ENCODE measurements around the gene TAGLN2.
"Not testable (repeated sequence)": the region's sequence is repeated elsewhere in the genome, so short reads cannot be mapped to it uniquely, and the experiment has no call there.

TAGLN2 gene

DNA sequence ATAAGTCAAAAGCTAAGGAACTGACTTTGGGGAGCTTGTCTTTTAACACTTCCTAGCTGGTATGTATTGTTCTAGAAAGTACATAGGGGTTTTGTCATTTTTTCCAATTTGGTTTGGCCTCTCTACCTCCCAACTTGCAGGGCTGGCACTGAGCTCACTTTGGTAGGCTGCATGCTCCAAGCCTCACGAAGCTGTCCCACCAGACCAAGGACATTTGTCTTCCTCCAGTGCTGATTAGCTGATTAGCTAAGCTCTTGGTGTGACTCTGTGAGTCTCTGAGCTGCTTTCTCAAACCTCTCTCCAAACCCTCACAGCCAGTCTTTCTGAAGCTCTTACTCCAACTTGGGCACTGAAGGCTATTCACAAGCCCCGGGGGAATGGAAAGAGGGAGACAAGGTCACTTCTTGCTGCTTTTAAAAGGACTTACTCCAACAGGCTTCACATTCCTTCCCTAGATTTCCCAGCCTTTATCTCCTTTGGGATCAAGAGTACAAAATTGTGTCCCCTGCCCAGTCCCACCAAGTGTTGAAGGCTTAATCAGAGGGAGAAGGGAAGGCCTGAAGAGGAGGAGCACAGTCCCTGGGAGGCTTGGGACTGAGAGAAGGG, 24.4 kb downstream of the TAGLN2 start:
- no peak for DNase-seq (ENCODE audit: low read depth, low spot score)

DNA sequence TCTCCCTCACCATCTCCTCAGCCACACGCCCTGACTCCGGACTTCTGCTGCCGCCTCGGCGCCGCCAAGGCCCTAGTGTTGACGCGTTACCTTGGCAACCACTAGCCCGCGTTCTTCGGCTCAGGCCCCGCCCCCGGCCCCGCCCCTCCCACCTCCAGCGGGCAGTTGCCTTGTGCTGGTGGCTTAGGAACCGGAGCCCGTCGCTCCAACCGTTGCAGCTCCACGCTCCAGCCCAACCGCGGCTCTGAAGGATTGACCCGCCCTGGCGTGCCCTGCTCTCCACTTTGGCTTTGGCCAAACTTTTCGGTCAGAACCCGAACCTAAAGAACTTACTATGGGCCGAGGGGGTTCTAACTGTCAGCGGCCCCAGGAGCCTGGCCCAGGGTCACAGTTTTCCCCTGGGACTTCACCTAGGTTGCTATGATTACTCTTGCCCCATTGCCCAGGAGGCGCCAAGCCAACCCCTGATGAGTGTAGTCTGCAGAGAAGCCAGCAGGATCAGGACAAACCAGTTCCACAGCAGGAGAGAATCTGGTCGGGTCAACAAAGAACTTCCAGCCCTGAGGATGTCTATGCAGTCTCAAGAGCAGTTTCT, 25.1 kb downstream of the TAGLN2 start, which contains the start of gene CFAP45:
TSS of gene CFAP45 (minus strand) at position 80 of the 595 bp plus-strand sequence. CDS start at position 13, 67 bp downstream.
- DNase-seq (ENCODE audit: low read depth, low spot score), result no peak

DNA sequence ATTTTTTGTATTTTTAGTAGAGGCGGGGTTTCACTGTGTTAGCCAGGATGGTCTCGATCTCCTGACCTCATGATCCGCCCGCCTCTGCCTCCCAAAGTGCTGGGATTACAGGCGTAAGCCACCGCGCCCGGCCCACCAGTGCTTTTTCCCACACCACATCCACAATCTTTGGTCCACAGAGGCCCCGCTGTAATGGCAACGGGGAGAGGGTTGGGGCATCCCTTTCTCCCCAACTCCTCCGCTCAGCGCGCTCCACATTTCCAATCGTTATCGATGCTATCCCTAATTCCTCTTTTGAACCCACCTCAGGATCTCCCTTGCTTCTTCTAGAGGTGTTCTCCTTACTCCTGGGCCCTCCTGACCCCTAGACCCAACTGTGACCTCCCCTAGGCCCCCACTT, 25.7 kb downstream of the TAGLN2 start:
- DNase-seq (ENCODE audit: low read depth, low spot score), result not testable (repeated sequence)

DNA sequence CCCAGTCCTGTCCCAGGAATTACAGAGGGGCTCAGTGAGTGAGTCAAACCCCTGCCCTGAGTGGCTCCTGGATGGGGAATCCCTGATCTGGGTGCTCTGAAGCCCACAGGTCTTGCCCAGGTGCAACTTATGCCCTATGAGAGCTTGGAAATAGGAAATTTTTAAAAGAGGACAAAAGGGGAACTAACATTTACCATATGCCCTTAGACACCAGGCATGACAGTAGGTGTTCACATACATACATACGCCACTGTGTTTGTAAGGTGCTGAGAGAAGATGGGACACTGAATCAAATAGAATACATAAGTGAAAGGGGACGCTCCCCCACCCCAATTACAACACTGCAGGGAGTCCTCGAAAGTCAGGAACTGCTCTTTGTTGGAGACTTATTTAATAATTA, 26.8 kb downstream of the TAGLN2 start:
- DNase-seq (ENCODE audit: low read depth, low spot score), result no peak

DNA sequence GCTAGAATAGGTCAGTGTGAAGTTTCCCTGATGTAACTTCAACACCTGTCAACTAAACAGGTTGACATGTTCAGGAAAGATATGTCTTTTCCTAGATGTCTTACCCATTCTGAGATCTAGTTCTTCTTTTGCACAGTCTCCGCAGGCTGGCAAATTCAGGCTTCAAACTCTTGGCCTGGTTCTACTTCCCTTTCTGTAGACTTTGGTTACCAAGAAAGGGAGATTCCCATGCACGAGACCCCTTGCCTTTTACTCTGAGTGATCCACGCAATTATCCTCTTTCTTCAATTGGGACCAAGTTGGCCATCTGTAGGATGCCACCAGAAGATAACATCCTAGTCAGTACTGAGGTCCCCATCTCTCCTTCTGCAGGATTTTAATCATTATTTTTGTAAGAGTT, 27.3 kb downstream of the TAGLN2 start:
- DNase-seq (ENCODE audit: low read depth, low spot score), result no peak

DNA sequence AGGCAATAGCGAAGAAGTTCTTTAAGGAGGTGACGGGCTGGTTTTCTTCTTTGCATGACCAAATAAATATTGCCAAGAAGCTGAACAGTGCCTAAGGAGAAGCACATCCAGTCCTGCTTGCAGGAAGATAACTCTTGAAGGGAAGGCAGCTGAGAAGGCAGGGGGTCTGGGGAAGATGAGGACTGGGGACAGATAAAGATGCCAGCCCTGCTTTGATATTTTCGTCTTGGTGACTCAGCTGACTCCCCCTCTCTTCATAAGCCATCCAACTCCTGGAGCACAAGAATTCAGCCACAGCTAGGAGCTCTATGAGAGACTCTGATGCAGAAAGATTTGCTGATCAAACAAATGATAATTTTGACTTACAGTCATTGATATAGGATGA, 28.8 kb downstream of the TAGLN2 start:
- DNase-seq (ENCODE audit: low read depth, low spot score), result no peak

DNA sequence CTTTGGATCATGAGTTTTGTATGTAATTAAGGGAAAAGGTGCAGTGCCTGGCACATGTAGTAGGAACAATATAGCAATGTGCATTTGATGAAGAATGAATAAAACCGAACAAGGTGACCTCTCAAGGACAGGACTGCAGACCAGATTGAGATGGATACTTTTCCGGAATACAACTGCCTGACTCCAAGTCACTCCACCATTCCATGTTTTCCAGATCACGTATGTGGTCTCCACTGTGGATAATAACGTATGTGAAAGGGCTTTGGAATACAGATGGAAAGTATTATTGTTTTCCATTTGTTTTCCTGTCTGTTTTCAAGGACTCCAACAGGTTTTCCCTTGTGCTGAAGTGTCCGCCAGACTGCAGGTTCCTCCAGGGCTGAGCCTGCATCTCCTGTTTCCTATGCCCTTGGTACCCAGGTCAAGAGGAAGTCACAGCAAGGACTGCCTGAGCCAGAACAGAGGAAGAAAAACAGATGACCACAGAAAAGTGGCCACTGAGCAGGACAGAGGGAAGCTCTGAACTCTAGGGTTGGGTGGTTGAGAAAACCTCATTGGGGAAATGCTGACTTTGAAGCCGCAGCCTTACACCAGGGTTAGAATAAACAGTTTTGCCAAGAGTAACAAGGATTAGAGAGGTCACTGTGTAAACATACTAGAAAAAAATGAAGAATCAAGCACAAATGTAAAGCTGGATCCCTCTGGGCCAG, 29.3 kb downstream of the TAGLN2 start:
- no peak for DNase-seq (ENCODE audit: low read depth, low spot score)

DNA sequence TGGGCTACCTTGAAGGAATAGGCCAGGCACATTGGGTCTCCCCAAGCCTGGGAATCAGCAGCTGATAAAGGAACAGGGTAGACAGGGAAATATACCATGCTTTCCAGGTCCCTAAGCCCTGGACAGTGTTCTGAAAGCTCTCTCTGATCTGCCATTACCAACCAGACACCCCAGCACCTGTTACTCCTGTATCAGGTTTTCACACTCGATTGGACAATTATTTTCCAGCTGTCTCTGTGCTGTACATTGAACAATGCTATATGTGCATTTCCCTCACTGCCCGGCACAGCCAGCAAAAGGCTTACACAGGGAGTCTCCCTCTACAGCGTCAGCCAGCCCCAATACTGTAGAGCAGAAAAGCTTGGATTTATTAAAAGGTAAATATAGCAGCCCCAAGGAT, 30.0 kb downstream of the TAGLN2 start:
- DNase-seq (ENCODE audit: low read depth, low spot score), result no peak

DNA sequence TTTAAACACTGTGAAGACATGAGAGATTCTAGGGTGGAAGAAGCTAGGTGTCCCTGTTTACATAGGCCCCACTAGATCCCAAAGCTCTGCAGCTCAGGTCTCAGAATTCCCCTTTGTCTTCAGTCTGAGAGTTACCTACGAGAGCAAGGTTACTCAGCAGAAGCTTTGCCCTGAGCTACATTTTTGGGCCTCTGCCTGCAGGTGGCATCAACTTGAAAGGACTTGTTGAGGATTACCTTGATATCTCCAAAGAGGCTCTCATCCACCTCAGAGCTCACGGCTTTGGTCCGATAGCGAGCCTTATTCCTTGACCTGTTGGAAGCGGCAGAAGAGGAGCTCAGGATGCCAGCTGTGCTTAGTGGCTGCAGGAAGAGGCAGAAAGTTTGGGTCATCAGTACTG, 32.4 kb downstream of the TAGLN2 start:
- no peak for DNase-seq (ENCODE audit: low read depth, low spot score)

DNA sequence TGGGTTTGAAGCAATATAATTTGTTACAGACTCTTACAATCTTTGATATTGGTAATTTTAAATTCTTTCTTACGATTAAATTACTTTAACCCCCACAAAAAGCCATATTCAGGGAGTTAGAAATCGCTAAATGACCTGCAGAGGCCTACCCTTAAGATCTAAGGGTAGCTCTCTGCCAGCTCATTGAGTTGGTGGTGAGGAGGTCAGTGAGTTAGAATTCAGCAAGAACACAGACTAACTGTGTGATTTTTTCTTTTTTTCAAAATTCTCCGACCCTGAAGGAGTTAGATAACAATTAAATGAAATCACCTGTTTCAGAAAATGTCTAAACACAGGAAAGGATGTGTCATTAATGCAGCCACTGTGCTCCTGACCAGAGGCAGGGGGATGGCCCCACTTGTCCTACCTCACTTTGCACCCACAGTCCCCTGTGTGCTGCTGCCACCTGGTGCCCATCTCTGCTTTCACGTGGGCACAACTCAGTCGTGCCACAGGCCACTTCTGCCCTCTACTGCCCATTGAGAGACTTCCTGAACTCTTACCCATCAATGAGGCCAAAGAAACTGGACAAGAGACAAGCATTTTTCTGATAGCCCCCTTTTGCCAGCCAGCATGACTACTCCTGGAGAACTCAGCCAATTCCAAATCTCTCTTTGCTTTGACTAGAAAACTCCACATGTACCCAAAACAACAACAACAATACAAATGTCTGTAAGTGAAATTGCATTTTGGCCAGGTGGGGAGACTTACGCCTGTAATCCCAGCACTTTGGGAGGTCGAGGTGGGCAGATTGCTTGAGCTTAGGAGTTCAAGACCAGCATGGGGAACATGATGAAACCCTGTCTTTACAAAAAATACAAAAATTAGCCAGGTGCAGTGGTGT, 33.8 kb downstream of the TAGLN2 start:
- DNase-seq (ENCODE audit: low read depth, low spot score), result no peak

DNA sequence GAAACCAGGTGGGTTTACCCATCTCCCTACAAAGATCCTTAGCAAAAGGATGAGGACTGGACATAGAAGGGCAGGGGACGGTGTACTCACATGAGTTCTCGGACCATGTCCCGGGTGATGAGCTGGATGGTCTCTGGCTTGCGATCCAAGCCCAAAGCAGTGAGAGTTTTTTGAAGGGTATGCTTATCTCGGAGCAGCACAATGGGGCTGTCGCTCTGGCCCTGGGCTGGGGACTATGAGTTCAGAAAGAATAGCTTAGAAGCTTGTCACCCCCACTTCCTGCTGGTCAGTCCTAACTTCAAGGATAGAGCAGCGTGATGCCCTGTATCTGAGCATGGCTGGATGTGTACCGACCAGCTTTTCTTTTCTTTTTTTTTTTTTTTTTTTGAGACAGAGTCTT, 34.9 kb downstream of the TAGLN2 start:
- no peak for DNase-seq (ENCODE audit: low read depth, low spot score)

DNA sequence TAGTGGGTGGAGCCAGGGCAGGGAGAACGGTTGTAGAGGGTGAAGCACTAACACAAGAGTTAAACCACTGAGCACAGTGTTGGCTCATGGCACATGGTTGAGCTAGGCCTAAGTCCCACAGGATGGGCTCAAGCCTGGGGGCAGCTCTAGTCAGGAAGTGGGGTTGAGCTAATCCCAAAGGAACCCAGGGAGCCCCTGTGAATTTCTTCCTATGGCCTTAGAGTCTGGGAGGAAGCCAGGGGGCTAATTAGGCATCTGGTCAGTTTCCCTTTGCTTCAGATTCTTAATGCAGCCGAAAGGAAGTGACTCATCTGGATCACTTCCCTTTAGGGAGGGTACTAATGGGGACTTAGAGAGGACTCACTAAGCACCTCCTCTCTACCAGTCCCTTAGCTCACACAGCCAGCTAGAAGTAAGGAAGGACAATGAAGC, 35.5 kb downstream of the TAGLN2 start:
- no peak for DNase-seq (ENCODE audit: low read depth, low spot score)

DNA sequence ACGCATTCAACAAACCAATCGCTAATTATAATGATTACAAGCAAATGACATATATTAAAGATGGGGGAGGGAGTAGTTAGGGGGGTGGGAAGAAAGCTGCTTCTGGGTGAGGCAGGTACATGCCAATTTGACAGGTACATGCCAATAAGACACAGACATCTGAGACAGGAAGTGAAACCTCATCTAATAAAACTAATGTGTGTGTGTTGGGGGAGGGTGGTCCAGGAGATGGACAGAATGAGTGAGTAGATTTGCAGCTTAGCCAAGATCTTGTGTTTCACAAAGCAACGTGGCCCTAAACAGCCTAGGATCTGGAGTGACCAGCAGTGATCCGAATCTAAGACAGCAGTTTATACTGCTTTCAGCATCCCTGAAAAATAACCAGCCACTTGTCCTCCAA, 36.1 kb downstream of the TAGLN2 start:
- DNase-seq (ENCODE audit: low read depth, low spot score), result no peak

DNA sequence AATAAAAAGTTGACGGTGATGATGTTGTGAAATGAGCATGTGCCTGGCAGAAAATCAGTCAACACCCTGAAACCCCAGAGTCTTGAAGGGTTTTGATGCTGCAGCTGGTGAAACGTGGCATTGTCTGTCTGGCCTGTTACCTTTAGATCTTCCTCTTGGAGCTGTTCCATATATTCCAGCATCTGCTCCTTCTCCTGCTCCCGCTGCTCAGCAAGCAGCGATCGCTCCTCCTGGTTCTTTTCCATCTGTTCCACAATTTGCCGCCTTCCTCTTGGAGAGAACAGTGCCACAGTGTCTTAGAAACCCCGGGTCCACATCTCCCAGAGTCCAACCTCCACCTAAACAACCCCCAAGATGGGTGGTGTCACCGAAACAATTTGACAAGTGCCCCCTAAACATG, 41.0 kb downstream of the TAGLN2 start:
- DNase-seq (ENCODE audit: low read depth, low spot score), result no peak

DNA sequence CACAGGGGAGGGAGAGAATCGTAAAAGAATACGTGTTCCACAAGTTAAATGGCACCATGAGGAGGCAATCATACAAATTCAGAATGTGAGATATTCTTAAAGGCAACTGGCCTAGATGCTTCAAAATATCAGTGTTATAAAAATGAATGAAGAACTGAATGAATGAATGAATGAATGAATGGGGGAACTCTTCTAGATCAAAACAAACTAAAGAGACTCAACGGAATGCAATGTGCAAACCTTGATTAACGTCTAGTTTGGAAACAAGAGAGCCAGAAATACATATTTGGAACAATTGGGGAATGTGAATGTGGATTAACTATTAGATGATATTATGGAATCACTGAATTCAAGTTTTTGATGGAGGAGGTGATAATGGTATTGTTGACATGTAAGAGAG, 42.2 kb downstream of the TAGLN2 start:
- no peak for DNase-seq (ENCODE audit: low read depth, low spot score)

DNA sequence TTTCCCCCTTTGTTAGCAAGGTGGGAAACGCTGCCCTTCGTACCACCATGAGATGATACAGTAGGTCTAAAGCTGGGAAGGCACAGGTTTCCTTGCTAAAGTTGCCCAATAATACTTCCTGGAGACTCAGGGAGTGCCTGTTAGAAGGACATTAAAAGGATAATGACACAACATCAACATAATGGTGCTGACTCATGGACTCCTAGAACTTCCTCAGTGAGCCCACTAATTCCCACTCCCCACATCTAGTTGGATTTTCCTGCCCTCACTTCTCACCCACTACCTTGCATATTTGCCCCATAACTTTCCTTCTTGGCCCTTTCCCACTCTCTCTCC, 42.8 kb downstream of the TAGLN2 start:
- no peak for DNase-seq (ENCODE audit: low read depth, low spot score)

DNA sequence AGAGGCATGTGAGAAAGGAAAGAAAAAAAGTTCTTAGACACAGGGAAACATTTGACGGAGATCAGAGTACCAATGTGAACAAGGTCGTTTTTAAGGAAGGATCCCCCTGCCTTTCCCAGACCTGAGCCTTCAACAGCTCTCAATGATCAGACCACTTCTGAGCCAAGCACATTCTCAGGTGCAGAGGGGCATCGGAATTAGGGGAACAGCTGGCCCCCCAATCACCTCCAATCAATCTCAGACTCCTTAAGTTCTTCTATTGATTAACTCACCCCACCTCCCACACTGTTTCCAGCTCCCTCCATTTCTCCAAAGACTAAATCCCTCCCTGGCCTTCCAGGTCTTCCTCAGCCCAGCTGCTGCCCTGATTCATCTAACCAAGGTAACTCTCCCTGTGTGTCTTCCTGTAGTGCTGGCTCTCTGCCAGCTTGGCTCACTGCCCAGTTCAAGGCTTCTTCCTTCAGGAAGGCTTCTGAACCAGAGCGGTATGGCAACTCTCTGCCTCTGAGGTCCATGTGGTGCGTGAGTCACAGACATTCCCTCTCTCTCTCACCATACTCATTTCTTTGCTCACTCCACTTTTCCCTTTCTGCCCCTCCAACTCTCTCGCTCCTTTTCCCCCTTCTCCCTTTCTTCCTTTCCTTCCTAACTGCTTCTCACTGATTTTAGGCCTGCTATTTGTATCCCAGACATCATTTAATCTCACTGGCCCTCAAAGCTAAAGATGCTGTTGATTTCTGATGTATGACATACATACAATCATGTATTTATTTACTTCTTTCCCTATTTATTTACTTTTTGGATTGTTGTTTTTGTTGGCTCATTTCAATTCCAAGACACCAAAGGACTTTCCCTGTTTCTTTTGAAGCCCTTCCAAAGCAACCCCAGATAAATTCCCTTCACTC, 43.4 kb downstream of the TAGLN2 start:
- no peak for DNase-seq (ENCODE audit: low read depth, low spot score)

DNA sequence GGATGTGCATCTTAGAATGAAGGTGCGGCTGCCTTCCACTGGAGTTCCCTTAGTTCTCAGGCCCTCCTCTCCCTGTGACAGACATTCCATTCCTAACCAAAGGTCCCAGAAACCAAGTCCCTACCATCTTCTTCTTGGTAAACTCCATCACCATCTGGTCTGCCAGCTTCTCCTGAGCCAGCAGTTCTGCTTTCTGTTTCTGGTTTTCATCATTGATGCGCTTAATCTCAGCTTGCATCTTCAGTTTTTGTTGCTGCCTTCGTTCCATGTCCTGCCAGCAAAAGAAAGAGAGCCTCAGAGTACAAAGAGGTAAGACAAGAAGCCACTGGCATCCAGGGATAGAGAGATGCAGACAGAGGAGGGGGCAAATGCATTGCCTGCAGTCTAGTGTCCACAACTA, 44.9 kb downstream of the TAGLN2 start:
- DNase-seq (ENCODE audit: low read depth, low spot score), result no peak

DNA sequence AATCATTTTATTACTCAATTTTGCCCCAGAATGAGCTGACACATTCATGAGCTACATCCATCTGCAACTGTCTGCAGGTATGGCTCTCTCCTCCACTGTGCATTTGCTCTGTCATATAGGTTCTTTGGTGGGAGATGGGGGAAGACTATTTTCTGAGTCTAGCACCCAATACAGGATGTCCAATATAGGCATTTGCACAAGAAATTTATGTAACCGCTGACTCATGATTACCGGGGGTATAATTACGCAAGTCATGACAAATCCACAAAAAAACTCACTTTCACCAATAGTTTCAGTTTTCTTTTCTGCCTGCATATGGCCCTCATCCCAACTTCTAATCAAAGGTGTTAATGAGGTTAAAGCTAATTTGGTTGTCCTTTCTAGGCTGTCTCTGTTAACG, 45.3 kb downstream of the TAGLN2 start:
- DNase-seq (ENCODE audit: low read depth, low spot score), result no peak

DNA sequence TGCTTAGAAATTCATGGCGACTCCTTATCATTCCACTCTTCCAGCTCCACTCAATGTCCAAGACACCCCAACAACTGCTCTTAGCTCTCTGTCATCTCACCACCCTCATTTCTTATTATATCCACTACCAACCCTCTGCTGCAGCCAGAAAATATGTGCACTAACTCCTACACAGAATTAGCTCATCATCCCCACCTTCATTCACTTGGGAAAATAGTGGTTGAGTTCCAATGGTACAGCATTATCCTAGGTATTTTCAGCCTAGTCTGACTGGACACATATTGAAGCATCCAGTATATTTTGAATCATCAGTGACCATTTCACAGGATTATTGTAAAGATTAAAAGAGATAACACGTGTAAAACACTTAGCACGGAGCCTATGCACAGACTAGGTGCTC, 46.2 kb downstream of the TAGLN2 start:
- DNase-seq (ENCODE audit: low read depth, low spot score), result no peak

DNA sequence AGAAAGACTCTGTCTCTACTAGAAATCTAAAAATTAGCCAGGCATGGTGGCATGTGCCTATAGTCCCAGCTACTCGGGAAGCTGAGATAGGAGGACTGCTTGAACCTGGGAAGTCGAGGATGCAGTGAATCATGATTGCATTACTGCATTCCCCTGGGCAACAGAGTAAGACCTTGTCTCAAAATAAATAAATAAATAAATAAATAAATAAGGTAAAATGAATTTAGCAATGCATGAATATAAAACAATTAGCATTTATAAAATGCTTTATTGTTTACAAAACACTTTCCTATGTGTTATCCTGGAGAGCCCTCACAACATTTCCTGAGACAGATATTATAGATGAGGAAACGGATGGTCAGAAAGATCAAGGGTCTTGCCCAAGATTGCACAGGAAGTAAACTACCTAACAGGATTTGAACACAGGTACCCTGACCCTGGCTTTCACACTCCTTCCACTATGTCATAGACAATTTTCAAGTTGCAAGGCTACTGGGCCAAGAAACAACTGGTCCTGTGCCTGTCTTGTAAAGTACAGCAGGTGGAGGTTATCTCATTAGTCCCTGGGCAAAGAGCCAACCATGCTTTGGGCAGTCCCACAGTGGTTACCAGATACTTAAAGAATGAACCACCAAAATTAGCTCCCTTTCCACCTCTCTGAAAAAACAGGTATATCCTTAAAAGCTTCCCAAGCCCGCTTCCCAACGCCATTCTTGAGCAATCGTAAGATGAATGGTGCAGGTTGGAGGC, 47.4 kb downstream of the TAGLN2 start:
- no peak for DNase-seq (ENCODE audit: low read depth, low spot score)

Measured in iPS DF 19.7 (cell line).